HG03025 (cell line): ENCODE data around the gene AP3M1.

Experiments
- ATAC-seq: cut with Tn5 transposase; IDR thresholded peaks from one replicate; pipeline ENCODE4 v1.9.1; 2021; ENCODE audit warnings: mild to moderate bottlenecking, moderate library complexity; ENCODE audit not compliant: unreplicated experiment, low FRiP score

Gene AP3M1

DNA sequence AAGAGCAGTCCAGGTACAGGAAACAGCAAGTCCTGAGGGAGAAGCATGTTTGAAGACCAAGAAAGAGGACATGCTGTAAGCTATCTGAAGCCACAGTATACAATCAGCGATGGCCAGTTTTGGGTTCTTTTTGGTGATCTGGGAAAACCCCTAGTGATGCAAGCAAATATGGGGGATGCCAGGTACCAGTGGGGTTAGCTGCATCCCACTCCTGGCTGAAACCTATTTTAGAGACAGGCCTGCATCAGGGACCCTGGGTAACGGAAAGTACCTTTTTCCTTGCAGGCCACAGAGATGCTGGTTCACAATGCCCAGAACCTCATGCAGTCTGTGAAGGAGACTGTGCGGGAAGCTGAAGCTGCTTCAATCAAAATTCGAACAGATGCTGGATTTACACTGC lies 32.9 kb downstream of the AP3M1 start:
- ATAC-seq = no peak

DNA sequence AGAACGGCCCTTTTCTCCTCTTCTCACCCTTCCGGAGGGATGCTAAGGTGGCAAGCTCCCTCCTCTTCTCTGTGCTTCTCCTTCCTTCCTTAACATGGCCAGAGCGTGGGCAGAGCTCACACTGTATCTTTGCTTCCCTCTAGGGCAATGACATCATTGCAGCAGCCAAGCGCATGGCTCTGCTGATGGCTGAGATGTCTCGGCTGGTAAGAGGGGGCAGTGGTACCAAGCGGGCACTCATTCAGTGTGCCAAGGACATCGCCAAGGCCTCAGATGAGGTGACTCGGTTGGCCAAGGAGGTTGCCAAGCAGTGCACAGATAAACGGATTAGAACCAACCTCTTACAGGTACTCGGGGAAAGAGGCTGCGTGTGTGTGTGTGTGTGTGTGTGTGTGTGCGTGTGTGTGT lies 36.6 kb downstream of the AP3M1 start:
- no peak for ATAC-seq

DNA sequence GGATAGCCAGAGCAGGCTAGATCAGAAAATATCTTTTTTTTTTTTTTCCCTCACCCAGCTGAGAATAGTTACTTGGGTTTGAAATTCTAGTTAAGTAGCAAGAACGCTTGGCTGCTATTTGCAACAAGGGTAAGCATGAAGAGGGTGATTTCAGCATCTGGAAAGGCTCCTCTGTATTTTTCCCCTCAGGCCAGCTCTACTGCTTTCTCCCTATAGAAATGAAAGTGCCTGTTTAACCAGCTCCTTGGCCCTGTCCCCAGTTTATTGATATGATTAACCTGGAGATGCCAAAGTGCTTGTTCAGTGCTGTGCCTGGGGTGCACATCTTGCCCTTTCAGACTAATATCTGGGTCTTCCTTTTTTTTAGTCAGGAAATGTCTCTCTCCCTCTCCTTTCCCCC lies 37.1 kb downstream of the AP3M1 start:
- ATAC-seq = no peak

DNA sequence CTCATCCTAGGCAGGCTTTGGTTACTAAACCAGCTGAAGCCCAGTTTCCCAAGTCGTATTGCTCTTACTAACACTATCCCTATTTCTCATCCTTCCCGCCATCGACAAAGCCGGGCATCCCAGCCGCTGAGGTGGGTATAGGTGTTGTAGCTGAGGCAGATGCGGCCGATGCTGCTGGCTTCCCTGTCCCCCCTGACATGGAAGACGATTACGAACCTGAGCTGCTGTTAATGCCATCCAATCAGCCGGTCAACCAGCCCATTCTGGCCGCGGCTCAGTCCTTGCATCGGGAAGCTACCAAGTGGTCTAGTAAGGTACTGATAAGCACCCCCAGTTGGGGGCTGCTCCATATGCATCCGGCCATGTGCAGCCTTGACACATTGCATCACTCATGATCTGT lies 38.8 kb downstream of the AP3M1 start:
- no peak for ATAC-seq

DNA sequence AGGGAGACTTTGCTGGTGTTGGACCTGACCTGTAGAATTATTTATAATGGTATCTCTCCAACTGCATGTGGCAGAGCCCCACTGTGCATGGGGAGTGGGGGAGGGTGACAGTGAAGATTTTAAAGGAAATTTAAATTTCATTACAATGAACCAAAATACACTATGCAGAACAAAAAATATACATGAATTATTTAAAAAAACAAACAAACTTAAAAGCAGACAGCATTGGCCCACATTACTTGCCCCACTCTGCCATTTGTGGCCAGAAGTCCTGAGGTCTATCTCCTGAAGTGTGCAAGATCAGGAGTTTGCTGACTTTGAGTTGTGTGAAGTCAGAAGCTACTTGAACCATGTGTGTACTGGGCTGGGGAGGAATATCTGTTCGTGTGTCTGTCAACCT lies 40.5 kb downstream of the AP3M1 start:
- ATAC-seq = no peak

DNA sequence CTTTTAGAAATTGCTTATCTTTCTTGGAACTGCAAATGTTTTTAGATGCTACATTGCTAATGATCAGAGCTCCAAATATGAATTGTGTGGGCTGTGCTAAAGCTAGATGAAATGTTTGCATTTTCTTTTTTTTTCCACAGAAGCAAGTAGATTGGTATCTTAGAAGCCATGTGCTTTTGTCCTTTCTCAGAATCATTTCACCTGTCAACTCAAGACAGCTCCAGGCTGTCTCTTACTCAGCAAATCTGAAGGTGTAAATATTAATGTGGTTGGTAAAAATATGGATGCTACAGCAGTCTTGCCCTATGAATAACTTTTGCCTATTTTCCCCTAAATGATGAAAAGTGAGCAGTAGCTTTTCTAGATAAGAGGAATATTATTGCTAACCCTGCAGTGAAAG lies 41.2 kb downstream of the AP3M1 start:
- ATAC-seq = no peak

DNA sequence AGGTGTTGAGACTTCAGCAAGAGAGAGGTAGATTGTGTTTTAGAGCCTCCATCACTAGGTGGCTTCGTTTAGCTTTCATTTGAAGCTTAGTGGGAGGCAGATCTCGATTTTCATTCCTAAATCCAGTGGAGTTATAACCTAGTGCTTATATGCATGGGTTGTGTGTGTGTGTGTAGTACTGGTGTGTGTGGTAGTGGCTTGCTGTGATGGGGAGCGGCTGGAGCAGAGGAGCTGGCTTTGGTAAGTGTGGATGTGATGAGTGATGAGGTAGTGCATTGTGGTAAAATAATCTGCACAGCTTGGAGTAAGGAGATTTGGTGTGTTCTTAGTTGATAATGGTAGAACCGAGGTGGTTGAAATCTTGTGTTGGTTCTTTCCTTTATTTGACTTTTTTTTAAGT lies 43.2 kb downstream of the AP3M1 start:
- no peak for ATAC-seq

DNA sequence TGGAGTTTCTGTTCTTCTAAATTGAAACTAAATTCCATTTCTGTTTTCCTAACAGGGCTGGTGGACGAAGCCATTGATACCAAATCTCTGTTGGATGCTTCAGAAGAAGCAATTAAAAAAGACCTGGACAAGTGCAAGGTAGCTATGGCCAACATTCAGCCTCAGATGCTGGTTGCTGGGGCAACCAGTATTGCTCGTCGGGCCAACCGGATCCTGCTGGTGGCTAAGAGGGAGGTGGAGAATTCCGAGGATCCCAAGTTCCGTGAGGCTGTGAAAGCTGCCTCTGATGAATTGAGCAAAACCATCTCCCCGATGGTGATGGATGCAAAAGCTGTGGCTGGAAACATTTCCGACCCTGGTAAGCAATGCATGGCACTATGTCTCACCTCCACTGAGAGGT lies 45.6 kb downstream of the AP3M1 start:
- no peak for ATAC-seq

DNA sequence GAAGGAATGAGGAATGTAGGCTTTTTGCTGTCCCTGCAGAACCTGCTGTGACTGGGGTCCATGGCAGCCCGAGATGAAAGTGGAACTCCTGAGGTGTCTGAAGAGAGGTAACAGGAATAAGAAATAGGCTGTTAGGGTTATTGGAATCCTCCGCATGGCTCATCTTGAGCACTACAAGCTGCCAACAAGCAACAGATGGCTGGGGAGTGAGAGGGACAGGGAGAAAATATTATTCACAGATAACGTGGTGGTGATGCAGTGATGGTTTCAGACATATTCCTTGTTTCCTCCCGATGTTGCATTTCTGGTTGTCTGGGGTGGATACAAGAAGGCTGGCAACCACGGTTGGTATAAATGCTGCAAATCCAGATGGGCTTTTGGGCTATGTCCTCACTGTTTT lies 46.1 kb downstream of the AP3M1 start:
- no peak for ATAC-seq

DNA sequence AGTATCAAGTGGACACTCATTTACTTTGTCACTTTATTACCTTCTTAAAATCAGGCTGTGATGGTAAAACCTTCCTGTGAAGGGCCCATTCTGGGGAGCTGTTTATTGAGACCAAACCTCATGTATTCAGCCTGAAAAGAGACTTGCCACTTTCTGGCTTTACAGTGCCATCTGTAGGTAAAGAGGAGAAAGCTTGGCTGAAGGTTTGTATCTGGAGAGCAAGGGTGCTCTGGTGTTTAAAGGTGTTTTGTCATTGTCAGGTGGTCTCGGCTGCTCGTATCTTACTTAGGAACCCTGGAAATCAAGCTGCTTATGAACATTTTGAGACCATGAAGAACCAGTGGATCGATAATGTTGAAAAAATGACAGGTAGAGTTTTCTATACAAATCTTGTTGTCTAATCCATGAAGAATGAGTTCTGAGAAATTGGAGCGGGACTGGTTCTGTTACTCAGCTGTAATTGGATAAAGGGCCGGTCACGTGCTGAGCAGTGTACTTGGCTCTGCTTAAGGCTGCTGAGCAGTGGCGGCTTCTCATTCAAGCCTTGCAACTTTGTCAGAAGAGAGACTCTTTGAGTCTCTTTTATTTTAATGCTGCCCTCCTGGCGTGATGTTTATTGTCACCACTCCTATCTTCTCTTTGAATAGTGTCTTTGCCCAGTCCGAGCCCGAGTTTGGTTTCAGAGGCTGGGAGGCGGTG lies 46.9 kb downstream of the AP3M1 start:
- no peak for ATAC-seq

DNA sequence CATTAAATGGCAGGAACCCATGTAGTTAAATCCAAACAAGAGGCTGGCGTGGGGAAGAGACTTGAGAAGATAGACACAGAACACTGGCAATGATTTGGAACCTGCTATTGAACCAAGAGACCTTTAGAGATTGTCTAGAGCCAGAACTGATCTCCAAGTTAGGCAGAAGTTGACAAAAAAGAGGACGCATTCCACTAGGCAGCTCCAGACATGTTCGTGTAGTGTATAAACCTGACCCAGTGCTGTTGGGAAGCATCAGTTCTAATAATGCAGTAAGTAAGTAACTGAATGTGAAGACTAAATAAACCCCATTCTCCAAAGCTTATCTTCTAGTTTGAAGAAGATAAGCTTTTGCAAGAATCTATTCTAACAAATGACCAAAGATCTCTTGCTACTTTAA lies 50.8 kb downstream of the AP3M1 start:
- ATAC-seq = no peak

DNA sequence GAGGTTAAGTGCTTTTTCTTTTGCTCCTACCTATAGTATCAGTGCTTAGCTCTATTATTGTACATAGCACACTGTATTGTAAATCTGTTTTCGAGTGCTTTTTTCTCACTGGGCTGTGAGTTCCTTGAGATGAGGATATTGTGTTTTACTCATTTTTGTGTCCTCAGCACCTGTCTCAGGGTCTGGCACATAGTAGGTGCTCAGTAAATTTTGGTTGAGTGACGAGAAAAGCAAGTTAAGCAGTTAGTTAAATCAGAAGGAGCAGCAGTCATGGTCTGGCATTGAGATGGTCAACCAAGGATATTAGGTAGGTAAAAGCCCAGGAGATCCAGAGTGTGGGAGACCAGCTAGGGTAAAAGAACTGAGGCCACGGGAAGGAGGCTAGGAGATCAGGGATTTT lies 51.2 kb downstream of the AP3M1 start:
- ATAC-seq = no peak

DNA sequence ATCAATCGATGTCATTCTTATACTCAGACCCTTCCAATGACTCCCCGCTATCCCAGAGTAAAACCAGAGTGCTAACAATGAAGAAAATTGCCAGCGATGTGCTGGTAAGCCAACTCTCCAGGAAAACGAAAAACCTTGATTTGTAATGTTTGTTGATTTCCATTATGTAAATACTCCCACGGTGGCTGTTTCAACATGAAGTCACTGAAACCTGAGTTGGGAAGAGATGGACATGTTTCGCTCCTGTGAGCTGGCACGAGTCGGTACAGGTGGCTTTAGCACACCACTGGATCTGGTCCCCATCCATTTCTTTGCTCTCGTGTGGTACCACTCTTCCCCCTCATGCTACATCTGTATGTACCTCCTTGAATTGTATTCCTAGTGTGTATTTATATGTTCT lies 52.9 kb downstream of the AP3M1 start:
- no peak for ATAC-seq

DNA sequence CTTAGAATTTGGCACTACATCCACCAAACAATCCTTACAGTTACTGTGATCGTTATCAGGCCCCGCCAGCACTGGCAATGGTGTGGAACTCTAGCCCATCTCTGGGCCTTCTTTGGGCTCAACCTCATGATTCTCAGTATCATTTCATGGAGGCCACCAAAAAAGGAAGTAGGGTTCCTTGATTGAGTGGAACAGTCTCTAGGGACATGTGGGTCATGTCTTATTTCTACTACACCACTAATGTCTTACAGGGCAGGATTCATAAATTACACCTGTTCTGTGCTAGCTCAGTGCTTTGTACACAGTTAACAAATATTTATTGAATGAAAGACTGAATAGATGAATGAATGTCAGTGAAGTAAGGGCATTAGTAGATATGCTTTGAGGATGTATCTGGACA lies 53.9 kb downstream of the AP3M1 start:
- no peak for ATAC-seq

DNA sequence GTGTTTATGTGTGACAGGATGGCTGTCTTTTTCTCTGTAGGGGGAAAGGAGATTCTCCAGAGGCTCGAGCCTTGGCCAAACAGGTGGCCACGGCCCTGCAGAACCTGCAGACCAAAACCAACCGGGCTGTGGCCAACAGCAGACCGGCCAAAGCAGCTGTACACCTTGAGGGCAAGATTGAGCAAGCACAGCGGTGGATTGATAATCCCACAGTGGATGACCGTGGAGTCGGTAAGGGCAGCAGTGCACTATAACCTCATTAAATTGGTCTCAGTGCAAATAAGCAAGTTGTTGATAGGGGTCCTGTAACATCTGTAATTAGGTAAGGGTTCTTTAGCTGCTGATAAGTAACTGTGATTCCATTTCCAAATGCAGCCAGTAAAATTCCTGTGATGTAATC lies 56.4 kb downstream of the AP3M1 start:
- no peak for ATAC-seq

DNA sequence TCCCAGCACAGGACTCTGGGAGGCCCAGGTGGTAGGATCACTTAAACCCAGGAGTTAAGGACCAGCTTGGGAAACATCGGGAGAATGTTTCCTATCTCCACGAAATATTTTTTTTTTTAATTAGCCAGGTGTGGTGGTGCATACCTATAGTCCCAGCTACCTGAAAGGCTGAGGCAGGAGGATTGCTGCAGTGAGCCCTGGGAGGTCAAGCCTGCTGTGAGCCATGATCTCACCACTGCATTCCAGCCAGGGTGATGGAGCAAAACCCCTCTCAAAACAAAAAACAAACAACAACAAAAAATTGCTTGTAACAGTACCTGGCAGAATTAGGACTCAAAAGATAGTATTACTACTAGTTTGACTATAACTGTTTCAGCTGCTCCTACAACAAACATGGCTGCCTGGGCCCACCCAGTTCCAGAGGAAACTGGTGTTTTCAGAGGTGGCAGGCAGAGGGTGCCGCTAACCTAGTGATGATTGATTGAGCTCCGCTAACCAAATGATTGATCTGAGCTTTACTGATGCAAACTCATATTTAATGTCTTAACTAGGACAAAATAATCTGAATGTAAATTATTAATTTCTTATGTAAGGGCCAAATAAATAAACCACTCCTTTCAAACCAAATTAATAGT lies 57.0 kb downstream of the AP3M1 start:
- no peak for ATAC-seq

DNA sequence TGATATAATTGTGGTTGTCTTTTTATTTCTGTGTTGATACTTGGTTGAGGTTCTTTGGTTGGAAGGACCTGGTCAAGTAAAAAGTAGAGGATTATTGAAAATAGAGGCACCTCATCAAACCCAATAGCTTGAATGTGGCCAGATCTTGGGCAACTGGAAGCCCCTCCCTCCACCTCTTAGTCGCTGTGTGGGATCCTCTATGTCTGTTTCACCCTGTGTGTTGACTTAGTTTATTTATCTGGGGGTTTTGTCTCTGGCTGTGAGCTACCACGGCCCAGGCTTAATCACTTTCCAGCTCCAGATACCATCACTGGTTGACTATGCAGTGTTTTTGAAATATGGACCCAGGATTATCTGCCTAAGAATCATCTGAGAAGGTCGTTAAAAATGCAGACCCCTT lies 58.3 kb downstream of the AP3M1 start:
- ATAC-seq = no peak

DNA sequence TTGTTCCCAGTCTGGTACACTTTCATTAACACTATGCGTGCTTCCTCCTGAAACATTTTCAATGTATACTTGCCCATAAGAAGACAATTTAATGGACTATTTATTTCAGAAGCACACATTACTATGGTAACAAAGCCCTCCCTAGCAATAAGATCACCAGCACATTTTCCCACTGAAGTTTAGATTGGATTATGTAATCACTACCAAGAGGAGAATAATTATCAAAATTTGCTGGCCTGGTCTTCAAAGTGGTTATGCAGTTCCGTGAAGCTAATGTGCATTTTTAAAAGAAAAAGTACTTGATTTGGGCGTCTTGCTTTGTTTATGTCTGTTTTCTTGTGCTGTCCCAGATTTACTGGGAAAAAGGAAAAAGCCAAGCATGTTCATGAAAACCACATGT lies 61.9 kb downstream of the AP3M1 start:
- ATAC-seq = no peak

DNA sequence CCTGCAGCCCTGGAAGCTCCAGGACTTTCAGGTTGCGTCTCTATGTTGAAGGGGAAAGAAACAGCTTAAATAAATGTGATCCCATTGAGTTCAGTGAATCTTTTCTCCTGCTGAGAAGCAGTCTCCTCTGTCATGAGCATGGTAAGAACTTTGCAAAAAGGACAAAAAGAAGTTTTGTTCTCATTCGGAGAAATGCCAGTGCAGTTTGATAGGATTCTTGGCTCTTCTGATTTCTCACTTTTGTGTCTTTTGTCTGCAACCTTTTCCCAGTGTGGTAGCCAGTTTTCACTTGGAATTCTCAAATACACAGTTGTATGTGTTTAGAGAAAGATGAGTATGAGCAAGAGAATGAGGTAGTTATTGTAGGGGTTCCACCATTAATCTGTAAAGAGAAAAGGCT lies 64.3 kb downstream of the AP3M1 start:
- no peak for ATAC-seq

DNA sequence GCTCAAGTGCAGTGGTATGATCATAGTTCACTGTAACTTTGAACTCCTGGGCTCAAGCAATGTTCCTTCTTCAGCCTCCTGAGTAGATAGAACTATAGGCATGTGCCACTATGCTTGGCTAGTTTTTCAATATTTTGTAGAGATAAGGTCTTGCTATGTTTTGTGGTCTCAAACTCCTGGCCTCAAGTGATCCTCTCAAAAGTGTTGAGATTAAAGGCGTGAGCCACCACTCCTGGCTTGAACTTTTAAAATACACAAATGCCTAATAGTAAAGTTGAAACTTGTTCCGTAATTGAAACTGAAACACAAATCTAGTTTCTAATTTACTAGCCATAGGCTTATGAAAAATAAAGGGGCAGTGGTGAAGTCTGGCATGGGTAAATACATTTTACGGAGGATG lies 65.7 kb downstream of the AP3M1 start:
- ATAC-seq = no peak

DNA sequence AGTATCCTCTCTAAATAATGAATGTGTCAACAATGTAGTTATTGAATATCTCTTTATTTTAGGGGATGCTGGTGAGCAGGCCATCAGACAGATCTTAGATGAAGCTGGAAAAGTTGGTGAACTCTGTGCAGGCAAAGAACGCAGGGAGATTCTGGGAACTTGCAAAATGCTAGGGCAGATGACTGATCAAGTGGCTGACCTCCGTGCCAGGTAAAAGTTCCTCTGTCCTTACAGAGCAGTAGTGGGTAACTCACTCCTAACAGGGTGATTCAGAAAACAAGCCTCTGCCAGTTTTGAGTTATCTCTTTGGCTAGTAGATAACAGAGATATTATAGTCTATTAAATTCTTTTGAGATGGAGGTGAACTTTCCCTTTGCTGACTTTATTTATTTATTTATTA lies 67.3 kb downstream of the AP3M1 start:
- no peak for ATAC-seq

DNA sequence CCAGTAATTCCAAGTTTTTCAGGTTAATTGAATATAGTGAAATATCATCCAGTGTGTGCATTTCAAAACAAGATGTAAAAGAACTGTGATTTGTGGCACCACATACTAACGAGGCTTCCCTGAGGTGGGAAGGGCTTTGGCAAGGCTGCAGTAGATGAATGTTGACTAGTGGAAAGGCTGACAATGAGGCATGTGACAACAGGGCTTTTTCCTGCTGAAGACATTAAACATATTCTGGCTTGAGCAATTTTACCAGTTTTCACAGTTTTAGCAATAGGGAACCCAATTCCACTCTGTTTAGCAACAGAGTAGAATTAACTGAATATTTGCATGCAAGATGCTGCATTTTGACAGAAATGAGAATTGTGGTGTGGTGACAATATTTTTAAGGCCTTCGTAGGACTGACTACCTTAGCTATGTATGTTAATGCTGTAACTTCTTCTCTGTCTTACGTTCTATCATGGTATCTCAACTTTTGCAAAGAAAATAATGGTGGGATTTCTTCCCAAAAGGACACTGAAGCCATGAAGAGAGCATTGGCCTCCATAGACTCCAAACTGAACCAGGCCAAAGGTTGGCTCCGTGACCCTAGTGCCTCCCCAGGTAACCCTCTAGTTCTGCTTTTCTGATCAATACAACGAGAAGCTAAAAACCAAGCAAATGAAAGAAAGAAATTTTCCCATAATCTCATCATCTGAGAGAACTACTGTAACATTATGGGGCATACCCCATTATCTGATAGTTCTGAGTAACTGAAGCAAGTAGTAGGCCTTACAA lies 68.5 kb downstream of the AP3M1 start:
- ATAC-seq = no peak
